ENCODE results near the gene CACNA1C. TPM values are rescaled to one million over a fixed set of nuclear protein-coding genes. Genes with fewer than 3 reads are reported as not detected.

Gene CACNA1C
- polyA plus RNA-seq (2013), result 0.38 TPM

GRCh38 chr12:2052826-2053678, at the start of gene CACNA1C:
Gene CACNA1C (plus strand): TSS chr12:2052987. CDS start chr12:2053563, 576 bp downstream.
- peak; percentile 51 to 78 (median 73) for DNase-seq
- under 1% methylated on average over 32 of the region's 90 CpGs for WGBS (ENCODE audit: insufficient coverage)
- CTCF ChIA-PET, result interaction anchor here (0.7 kb wide), 1 partner anchor 494 kb away, joined by 3 read pairs; no protein-coding TSS in a partner anchor
- H3K4me1 ChIP-seq (ENCODE audit: control extremely low read depth in 1 of 4, control insufficient read depth in 4 of 4, insufficient read depth in 4 of 4, low read length in 3 of 4), result peaks cover 0 to 27% (median 20%) of the 10 kb centered on the region in 4 experiments
- POLR2A ChIA-PET, result no interaction called here
- H3K9me3 ChIP-seq (ENCODE audit: control extremely low read depth in 1 of 5, control insufficient read depth in 4 of 5, insufficient read depth in 2 of 5, low read depth in 1 of 5, low read length in 4 of 5), result no peaks in the 10 kb centered on the region
- H3K4me3 ChIP-seq (ENCODE audit: control insufficient read depth in 1 of 7, extremely low read depth in 1 of 7, insufficient read depth in 4 of 7, low read depth in 2 of 7, low read length in 6 of 7), result peak within 1 kb of the TSS; percentile 34 to 81 (median 67)
- no peaks in the 10 kb centered on the region for H3K36me3 ChIP-seq (ENCODE audit: control insufficient read depth in 4 of 4, insufficient read depth in 4 of 4, low read length in 3 of 4)
- H3K27ac ChIP-seq (ENCODE audit: insufficient read depth in 1 of 2, low read depth in 1 of 2, low read length in 2 of 2, poor library complexity in 1 of 2, severe bottlenecking in 2 of 2), result no peak within 1 kb of the TSS
- H3K27me3 ChIP-seq (replicated peaks in 2 of 5; ENCODE audit: control insufficient read depth in 4 of 5, insufficient read depth in 5 of 5, low read length in 4 of 5), result peaks cover 13 to 51% (median 29%) of the 10 kb centered on the region in 5 experiments

- H3K4me3 ChIP-seq (ENCODE audit: control insufficient read depth in 1 of 7, extremely low read depth in 1 of 7, insufficient read depth in 4 of 7, low read depth in 2 of 7, low read length in 6 of 7), result peak overlapping the region; percentile 83 to 97 (median 96)
- peak overlapping the region; percentile 77 to 91 for H3K27ac ChIP-seq (ENCODE audit: insufficient read depth in 1 of 2, low read depth in 1 of 2, low read length in 2 of 2, poor library complexity in 1 of 2, severe bottlenecking in 2 of 2)
- DNase-seq, result no peak
Measured at GRCh38 chr12:2003676-2004112, 49.1 kb upstream of the CACNA1C start.

GRCh38 chr12:2004113-2004929, 48.5 kb upstream of the CACNA1C start, which contains the start of gene DCP1B:
Gene DCP1B (minus strand): TSS chr12:2004457. CDS start chr12:2004431, 26 bp downstream.
- H3K9me3 ChIP-seq (ENCODE audit: control extremely low read depth in 1 of 5, control insufficient read depth in 4 of 5, insufficient read depth in 2 of 5, low read depth in 1 of 5, low read length in 4 of 5), result no peaks in the 10 kb centered on the region
- WGBS (ENCODE audit: insufficient coverage), result 6% methylated on average over 36 of the region's 55 CpGs
- peak; percentile 98 to 99 (median 99) for DNase-seq
- H3K27me3 ChIP-seq (replicated peaks in 2 of 5; ENCODE audit: control insufficient read depth in 4 of 5, insufficient read depth in 5 of 5, low read length in 4 of 5), result no peaks in the 10 kb centered on the region
- CTCF ChIA-PET, result interaction anchor here (1.0 kb wide), 1 partner anchor 64 kb away, joined by 3 read pairs; no protein-coding TSS in a partner anchor
- H3K4me3 ChIP-seq (ENCODE audit: control insufficient read depth in 1 of 7, extremely low read depth in 1 of 7, insufficient read depth in 4 of 7, low read depth in 2 of 7, low read length in 6 of 7), result peak within 1 kb of the TSS; percentile 83 to 97 (median 96)
- POLR2A ChIA-PET, result no interaction called here
- peaks cover 0 to 2% (median 0%) of the 10 kb centered on the region in 4 experiments for H3K36me3 ChIP-seq (ENCODE audit: control insufficient read depth in 4 of 4, insufficient read depth in 4 of 4, low read length in 3 of 4)
- peak within 1 kb of the TSS; percentile 77 to 91 for H3K27ac ChIP-seq (ENCODE audit: insufficient read depth in 1 of 2, low read depth in 1 of 2, low read length in 2 of 2, poor library complexity in 1 of 2, severe bottlenecking in 2 of 2)
- peaks cover 3 to 16% (median 11%) of the 10 kb centered on the region in 4 experiments for H3K4me1 ChIP-seq (ENCODE audit: control extremely low read depth in 1 of 4, control insufficient read depth in 4 of 4, insufficient read depth in 4 of 4, low read length in 3 of 4)

More at GRCh38 chr12:2003676-2004112, 49.1 kb upstream of the CACNA1C start:
- H3K27me3 ChIP-seq (replicated peaks in 2 of 5; ENCODE audit: control insufficient read depth in 4 of 5, insufficient read depth in 5 of 5, low read length in 4 of 5), result no peaks in the 10 kb centered on the region
- ChIA-PET CTCF (interaction anchor here (0.9 kb wide), 1 partner anchor 16 kb away, joined by 3 read pairs; no protein-coding TSS in a partner anchor), POLR2A (no interaction called here)
- 0% methylated on average over 9 of the region's 13 CpGs for WGBS (ENCODE audit: insufficient coverage)
- H3K9me3 ChIP-seq (ENCODE audit: control extremely low read depth in 1 of 5, control insufficient read depth in 4 of 5, insufficient read depth in 2 of 5, low read depth in 1 of 5, low read length in 4 of 5), result no peaks in the 10 kb centered on the region
- peaks cover 0 to 2% (median 0%) of the 10 kb centered on the region in 4 experiments for H3K36me3 ChIP-seq (ENCODE audit: control insufficient read depth in 4 of 4, insufficient read depth in 4 of 4, low read length in 3 of 4)
- H3K4me1 ChIP-seq (ENCODE audit: control extremely low read depth in 1 of 4, control insufficient read depth in 4 of 4, insufficient read depth in 4 of 4, low read length in 3 of 4), result peaks cover 3 to 16% (median 11%) of the 10 kb centered on the region in 4 experiments

GRCh38 chr12:2008677-2009076, 44.1 kb upstream of the CACNA1C start:
- H3K4me3 ChIP-seq (ENCODE audit: control insufficient read depth in 1 of 7, extremely low read depth in 1 of 7, insufficient read depth in 4 of 7, low read depth in 2 of 7, low read length in 6 of 7), result no peak overlapping the region
- POLR2A ChIA-PET, result no interaction called here
- peaks cover 1 to 3% (median 3%) of the 10 kb centered on the region in 4 experiments for H3K4me1 ChIP-seq (ENCODE audit: control extremely low read depth in 1 of 4, control insufficient read depth in 4 of 4, insufficient read depth in 4 of 4, low read length in 3 of 4)
- CTCF ChIA-PET, result interaction anchor here (2.6 kb wide), 1 partner anchor 9 kb away, joined by 7 read pairs; no protein-coding TSS in a partner anchor
- no peaks in the 10 kb centered on the region for H3K27me3 ChIP-seq (replicated peaks in 2 of 5; ENCODE audit: control insufficient read depth in 4 of 5, insufficient read depth in 5 of 5, low read length in 4 of 5)
- H3K36me3 ChIP-seq (ENCODE audit: control insufficient read depth in 4 of 4, insufficient read depth in 4 of 4, low read length in 3 of 4), result no peaks in the 10 kb centered on the region
- no peaks in the 10 kb centered on the region for H3K9me3 ChIP-seq (ENCODE audit: control extremely low read depth in 1 of 5, control insufficient read depth in 4 of 5, insufficient read depth in 2 of 5, low read depth in 1 of 5, low read length in 4 of 5)
- DNase-seq, result no peak
- no peak overlapping the region for H3K27ac ChIP-seq (ENCODE audit: insufficient read depth in 1 of 2, low read depth in 1 of 2, low read length in 2 of 2, poor library complexity in 1 of 2, severe bottlenecking in 2 of 2)
- 100% methylated on average over 4 of the region's 5 CpGs for WGBS (ENCODE audit: insufficient coverage)

GRCh38 chr12:2009623-2010022, 43.2 kb upstream of the CACNA1C start:
- WGBS (ENCODE audit: insufficient coverage), result no CpG with 5 or more reads among the region's 1 CpG
- POLR2A ChIA-PET, result interaction anchor here (1.0 kb wide), 1 partner anchor 11 kb away, joined by 4 read pairs; no protein-coding TSS in a partner anchor
- CTCF ChIA-PET, result interaction anchor here (1.1 to 1.6 kb wide), 2 partner anchors 18 to 49 kb away, joined by 3 read pairs; no protein-coding TSS in a partner anchor
- Histone ChIP-seq H3K4me1 (ENCODE audit: control extremely low read depth in 1 of 4, control insufficient read depth in 4 of 4, insufficient read depth in 4 of 4, low read length in 3 of 4) (peaks cover 0 to 2% (median under 1%) of the 10 kb centered on the region in 4 experiments), H3K9me3 (ENCODE audit: control extremely low read depth in 1 of 5, control insufficient read depth in 4 of 5, insufficient read depth in 2 of 5, low read depth in 1 of 5, low read length in 4 of 5) (no peaks in the 10 kb centered on the region), H3K36me3 (ENCODE audit: control insufficient read depth in 4 of 4, insufficient read depth in 4 of 4, low read length in 3 of 4) (no peaks in the 10 kb centered on the region), H3K4me3 (ENCODE audit: control insufficient read depth in 1 of 7, extremely low read depth in 1 of 7, insufficient read depth in 4 of 7, low read depth in 2 of 7, low read length in 6 of 7) (no peak overlapping the region), H3K27ac (ENCODE audit: insufficient read depth in 1 of 2, low read depth in 1 of 2, low read length in 2 of 2, poor library complexity in 1 of 2, severe bottlenecking in 2 of 2) (no peak overlapping the region), H3K27me3 (replicated peaks in 2 of 5; ENCODE audit: control insufficient read depth in 4 of 5, insufficient read depth in 5 of 5, low read length in 4 of 5) (no peaks in the 10 kb centered on the region)
- DNase-seq, result no peak

- H3K4me3 ChIP-seq (ENCODE audit: control insufficient read depth in 1 of 7, extremely low read depth in 1 of 7, insufficient read depth in 4 of 7, low read depth in 2 of 7, low read length in 6 of 7), result no peak overlapping the region
- no peaks in the 10 kb centered on the region for H3K9me3 ChIP-seq (ENCODE audit: control extremely low read depth in 1 of 5, control insufficient read depth in 4 of 5, insufficient read depth in 2 of 5, low read depth in 1 of 5, low read length in 4 of 5)
- no peak for DNase-seq
- no peaks in the 10 kb centered on the region for H3K36me3 ChIP-seq (ENCODE audit: control insufficient read depth in 4 of 4, insufficient read depth in 4 of 4, low read length in 3 of 4)
- no peaks in the 10 kb centered on the region for H3K4me1 ChIP-seq (ENCODE audit: control extremely low read depth in 1 of 4, control insufficient read depth in 4 of 4, insufficient read depth in 4 of 4, low read length in 3 of 4)
- no peak overlapping the region for H3K27ac ChIP-seq (ENCODE audit: insufficient read depth in 1 of 2, low read depth in 1 of 2, low read length in 2 of 2, poor library complexity in 1 of 2, severe bottlenecking in 2 of 2)
- 100% methylated on average over 3 of the region's 7 CpGs for WGBS (ENCODE audit: insufficient coverage)
- ChIA-PET CTCF (interaction anchor here (2.1 to 2.2 kb wide), 2 partner anchors 8 to 22 kb away, joined by 5 to 6 read pairs; no protein-coding TSS in a partner anchor), POLR2A (no interaction called here)
- no peaks in the 10 kb centered on the region for H3K27me3 ChIP-seq (replicated peaks in 2 of 5; ENCODE audit: control insufficient read depth in 4 of 5, insufficient read depth in 5 of 5, low read length in 4 of 5)
Measured at GRCh38 chr12:2011643-2012607, 40.9 kb upstream of the CACNA1C start.

Data from common myeloid progenitor, CD34-positive (primary cell).